NCI-H748 treated with DMSO at 0.1 percent for 48 hours (cell line): ENCODE results near the gene JAZF1.

ENCODE experiments used
- DNase-seq: peaks from one replicate; lab custom pipeline; 2025; lab: John Stamatoyannopoulos, UW

Gene JAZF1

DNA sequence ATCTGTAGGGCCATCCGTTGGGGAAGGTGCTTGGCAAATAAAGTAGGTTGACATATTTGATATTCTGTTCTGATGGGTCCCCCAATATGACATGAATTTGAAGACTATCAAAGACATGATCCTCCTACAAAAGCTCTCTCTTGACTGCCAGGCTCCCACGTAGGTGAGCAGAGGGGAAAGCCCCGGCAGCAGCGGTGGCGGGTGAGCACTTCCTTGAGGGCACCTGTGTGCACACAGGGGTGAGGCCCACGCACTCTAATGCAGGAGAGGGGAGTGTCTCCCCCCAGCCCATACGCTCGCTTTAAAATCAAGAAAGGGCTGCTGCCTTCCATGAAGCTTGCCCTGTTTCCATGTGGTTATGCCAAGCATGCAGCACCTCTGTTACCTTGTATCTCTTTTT, 340.3 kb downstream of the JAZF1 start:
- no peak for DNase-seq

DNA sequence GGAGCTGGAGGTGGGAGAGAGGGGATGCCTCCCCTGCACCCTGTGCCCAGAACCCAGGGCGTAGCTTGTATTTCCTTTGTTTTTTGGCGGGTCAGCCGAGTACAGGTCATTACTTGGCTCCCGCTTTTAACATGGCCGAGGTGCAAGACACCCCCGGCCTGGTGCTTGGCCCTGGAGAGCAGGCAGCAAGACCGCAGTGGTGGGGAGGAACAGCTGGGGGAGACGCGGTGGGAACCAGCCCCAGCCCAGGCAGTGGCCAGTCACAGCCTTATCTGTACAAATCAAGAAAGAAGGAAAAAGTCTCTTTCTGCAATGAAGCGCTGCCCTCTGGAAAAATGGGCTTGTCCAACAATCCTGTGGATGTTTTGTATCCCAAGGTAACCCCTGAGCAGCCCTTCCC, 341.5 kb downstream of the JAZF1 start:
- no peak for DNase-seq

DNA sequence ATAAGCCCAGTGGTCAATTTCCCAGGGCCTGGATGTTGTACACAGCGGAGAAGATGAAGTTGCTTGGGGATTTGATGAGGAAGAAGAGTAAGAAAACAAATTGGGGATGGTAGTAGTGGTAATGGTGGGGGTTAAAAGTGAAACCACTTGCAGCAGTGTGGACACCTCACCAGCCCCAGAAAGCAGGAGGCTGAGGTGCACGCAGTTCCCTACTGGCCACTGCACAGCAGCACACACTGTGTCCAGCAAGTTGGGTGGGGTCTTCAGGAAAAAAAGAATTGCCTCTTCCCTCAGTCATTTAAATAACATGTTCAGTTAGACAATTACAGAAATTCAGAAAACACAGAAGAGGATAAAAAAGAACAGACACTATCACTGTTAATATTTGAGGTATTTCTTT, 344.1 kb downstream of the JAZF1 start:
- DNase-seq, result no peak

DNA sequence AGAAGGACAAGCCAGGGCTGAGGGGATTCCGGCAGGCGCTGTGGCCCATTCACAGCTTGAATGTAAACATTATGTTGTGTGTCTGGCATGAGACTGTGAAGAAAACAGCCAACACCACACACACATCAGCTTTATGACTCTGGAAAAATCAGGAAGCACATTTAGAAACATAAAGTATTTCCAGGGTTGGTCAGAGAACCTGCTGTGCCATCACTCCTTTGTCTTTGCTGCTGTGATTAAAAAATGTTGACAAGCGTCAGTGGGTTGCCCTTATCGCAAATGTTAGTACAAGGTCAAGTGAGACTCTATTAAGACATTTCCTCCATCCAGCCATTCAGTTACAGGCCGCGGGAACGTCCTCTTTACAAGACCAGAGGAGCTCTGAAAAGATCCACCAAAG, 345.2 kb downstream of the JAZF1 start:
- no peak for DNase-seq

DNA sequence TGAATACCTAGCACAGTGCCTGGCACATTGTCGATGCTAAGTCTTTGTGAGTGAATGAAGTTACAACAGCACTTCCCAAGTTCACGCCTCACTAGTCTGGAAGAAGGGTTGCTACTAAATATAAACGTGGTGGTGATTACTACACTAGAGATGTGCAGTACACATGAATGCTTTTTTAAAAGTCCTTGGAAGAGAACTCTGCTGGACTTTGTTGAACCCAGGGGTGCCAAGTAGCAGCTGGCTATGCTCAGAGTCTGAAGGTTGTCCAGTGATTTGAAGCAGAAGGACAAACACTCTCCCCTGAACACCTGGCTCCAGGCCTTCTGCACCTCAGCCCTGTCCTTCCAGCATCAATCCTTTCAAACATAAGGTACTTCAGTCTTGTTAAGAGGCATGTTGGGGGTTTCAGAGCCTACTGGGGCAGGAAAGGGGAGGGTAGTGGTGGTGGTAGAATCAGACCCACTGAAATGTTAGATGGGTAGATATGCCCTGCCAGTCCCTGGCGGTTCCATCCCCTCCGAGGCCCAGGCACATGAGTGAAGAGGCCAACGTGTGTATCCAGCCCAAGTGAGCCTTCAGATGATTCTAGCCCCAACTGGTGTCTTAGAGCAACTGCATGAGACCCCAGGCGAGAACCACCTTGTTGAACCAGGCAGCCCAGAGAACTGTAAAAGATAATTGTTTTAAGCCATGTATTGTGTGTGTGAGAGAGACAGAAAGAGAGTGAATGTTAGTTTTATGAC, 346.2 kb downstream of the JAZF1 start:
- DNase-seq, result no peak

DNA sequence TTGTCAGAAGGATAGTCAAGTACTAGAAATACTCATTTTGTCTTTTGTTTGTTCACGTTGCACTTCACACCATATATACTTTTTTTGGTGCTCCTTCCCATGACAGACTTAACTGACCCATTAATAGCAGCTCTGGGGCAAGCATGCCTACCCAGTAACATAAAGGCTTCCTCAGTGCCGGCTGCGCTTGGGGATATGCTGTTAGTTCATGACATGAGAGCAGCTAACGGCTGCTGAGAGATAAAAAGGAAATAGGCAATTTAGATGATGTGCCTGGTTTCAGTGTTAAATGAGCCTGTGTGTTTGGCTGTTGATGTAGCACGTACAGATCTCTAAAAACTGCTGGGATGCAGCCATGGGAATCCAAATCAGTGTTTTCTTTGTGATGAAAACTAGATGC, 354.2 kb downstream of the JAZF1 start:
- no peak for DNase-seq

DNA sequence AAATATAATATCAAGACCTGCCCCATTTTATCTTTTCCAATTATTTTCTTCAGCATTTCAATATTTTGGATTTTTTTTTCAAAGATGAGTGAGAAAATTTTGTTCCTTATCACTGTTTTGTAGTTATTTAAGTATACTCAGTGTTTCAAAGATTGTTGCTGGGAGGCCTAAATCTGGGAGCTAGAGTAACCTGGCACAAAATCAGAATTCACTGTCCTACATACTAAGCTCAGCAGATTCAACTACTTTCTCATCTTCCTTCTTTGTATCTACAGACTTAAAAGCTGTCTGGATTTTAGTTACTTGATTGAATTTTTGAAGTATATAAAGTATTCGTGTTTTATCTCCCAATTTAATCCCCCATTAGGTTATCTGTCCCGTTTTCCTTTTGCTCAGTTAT, 354.7 kb downstream of the JAZF1 start:
- DNase-seq, result no peak

DNA sequence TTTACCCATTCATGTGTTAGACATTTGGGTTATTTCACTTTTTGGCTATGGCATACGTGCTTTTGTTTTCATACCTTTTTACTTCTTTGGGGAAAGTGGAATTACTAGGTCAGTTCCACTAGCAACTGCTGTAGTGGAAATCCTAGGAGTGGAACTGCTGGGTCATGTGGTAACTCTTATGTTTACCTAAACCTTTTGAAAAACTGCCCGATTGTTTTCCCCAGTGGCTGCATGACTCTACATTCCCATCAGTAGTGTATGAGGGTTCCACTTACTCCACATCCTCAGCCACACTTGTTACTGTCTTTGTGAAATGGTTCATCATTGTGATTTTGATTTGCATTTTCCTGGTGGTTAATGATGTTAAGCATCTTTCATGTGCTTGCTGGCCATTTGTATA, 358.4 kb downstream of the JAZF1 start:
- DNase-seq, result no peak

DNA sequence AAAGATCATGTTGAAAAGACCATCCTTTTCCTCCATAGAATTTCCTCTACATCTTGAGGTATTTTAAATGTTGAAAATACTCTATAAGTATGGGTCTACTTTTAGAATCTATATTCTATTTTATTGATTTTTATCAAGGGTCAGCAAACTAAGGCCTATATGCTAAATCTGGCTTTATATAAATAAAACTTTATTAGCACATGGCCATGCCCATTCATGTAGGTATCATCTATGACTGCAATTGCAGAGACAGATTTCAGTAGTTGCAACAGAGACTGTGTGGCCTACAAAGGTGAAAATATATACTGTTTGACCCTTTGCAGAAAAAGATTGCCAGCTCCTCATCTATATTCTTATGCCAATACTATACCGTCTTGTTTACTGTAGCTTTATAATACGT, 367.9 kb downstream of the JAZF1 start:
- no peak for DNase-seq

DNA sequence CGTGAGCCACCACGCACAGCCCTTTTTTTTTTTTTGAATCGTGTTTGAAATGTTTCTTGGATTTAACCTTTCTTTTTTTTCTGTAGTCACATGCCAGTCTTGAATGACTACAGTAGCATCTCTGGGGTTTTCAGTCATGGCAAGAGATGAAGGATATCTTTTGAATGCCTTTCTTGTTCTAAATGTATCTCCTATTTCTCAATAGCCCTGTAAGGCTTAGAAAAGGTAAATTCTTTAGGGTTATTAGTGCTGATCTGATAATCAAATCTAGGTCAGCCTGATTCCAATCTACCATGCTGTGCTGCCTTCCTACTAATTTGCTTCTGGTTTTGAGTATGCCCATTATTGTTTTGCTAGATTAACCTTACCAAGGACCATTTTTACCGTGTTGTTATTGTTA, 370.4 kb downstream of the JAZF1 start:
- no peak for DNase-seq

DNA sequence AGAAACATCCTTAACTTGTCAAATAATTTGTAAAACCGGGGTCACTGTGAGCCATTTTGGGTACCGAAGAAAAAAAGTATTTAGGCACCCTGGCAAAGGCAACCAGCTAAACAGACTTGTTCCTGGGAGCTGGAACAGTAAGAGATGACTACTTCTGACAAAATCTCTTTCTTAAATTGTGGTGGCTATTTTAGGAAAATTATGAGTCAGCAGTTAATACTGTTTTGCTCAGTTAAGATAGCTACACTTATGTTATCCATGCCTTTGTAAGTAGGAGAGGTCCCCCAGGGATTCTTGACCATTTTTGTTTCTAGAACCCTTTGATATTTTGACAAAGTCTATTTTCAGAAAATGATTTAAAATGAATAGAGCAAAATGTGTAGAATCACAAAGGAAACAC, 372.0 kb downstream of the JAZF1 start:
- no peak for DNase-seq

DNA sequence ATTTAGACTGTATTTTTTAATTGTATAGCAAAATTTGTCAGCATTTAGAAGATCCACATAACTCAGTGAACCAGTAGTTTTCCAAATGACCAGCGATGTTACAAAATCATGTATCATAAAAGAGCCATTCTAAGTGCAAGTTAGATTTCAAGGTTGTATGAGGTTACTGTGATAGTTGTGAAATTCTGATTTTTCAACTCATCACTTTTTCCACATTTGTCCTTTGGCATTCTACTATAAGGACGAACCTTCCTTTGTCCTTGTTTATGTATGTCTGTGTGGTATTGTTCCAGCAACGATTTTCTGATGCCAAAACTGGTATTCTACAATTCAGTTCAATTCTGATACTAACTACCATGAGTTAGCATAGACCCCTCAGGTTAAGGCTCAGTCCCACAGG, 376.5 kb downstream of the JAZF1 start:
- DNase-seq, result no peak

DNA sequence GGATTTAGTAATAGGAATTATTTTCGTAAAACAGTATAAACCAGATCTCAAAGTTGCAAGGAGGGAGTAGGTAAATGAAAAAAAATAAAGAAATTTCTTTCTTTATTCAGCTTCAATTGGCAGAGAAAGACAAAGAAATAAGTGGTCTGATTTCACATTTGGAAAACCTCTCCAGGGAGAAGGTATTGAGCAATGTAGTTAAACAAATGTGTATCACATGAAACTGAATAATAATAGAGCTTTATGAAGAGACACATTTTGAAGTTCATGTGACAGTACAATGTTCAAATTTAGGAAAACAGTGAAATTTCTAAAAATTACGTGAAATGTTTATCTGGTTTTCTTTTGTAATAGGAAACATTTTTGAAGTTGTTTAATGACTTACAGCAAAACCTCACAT, 377.6 kb downstream of the JAZF1 start:
- no peak for DNase-seq

DNA sequence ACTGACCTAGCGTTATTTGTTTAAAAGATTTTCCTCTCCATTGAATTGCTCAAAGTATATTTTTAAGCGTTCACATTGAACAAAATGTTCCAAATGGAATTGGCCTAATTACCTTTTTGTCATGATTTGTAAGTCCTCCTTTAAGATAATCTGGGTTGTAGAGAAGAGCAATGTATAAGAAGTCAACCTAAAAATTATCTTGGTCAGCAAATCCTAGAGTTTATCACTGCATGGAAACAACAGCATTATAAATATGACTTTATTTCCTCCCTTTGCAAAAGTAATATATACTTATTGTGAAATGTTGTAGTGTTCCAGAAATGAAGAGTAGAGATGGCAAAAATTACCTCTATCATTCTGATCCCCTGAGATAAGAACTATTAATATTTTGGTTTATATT, 381.4 kb downstream of the JAZF1 start:
- no peak for DNase-seq

DNA sequence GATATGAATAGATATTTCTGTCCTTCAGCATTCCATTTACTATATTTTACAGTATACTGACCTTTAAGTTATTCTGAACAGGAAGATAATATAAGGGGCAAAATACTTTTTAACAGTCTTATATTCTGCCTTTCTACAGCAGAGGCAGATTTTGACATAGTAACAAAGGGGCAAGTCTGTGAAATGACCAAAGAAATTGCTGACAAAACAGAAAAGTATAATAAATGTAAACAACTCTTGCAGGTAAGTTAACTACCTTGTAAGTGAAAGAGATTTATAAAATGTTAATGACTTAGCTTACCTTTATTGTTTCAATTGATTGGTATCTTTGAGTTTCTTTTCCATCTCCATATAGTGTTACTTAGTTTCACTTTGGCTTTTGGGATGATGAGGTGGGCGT, 384.6 kb downstream of the JAZF1 start:
- no peak for DNase-seq

DNA sequence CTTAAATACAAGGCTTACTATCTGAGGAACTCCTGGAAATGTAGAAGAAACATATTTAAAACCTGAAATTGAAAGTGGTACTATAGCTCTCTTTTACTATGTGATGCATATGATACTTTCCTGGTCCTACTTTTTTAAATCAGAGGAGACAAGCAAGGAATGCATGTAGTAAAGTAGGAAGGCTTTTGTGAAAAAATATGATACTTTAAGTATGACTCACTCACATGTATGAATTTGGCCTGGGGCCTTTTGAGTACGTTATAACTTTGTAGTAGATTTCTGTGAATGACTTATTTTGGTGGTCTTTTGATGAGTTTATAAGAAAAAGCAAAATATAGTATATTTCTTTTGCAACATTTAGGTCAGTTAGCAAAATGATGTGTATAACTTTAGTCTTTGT, 386.8 kb downstream of the JAZF1 start:
- no peak for DNase-seq

DNA sequence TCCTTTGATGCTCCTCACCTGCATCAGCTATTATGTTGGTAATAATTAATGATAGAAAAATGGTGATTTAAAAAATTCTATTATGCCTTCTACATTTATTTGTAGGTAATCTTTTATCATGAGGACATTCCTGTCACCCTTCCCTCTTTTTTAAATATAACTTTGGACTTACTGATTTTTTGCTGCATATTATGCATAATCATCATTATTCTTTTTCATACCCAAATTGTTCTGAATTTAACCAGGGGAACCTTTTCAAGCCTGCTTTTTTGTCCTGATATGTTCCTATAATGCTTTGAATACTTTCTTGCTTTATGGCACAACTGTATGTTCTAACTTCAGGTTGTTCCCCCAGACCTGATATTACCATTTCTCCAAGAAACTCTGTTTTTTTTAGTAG, 392.2 kb downstream of the JAZF1 start:
- DNase-seq, result no peak

DNA sequence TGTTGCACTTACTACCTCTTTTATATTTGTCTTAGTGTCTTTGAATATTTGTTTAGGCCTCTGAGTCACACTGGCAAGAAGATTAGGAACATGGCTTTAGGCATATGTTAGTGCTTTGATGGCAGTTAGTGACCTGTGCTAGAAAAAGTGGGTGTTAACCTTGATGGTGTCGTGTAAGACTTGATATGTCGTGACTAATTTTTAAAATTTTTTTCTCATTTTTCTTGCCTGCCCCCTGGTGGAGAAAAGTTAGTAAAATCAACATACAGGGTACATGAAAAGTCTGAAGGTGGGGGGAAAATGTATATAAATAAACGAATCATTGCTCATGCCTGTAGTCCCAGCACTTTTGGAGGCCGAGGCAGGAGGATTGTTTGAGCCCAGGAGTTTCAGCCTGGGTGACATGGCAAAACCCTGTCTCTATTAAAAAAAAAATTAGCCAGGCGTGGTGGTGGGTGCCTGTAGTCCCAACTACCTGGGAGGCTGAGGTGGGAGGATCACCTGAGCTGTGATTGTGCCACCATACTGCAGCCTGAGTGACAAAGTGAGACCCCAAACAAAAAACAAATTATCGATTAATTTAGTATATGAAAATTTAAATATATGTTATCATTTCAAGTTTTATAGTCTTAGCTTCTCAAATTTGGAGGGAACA, 396.1 kb downstream of the JAZF1 start:
- DNase-seq, result no peak

DNA sequence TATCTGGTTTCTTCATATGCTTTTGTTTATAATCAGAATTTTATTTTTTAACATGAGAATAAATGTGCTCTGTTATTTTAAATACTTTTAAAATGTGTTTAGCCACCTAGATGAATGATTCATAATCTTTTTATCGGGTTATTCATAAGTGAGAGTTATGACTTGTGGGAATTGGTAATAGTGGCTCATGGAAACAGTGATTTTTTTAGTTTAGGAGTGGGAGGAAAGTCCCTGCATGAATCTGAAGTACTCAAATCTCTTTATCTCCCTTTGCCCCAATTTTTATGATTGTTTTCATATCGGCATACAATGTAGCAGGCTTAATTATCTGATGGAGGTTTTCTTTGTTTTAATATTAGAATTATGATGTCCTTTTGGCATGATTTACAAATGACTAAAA, 397.7 kb downstream of the JAZF1 start:
- no peak for DNase-seq

DNA sequence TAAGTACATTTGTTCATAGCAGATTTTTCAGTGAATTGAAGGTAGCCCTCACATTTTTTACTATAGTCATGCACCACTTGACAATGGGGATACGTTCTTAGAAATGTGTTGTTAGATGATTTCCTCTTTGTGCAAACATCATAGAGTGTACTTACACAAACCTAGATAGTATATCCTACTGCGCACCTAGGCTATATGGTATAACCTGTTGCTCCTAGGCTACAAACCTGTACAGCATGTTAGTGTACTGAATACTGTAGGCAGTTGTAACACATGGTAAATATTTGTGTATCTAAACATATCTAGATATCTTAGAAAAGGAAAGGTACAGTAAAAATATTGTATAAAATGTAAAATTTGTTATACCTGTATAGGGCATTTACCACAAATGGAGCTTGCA, 399.4 kb downstream of the JAZF1 start:
- no peak for DNase-seq
